Kidney (tissue), 14 donors: ENCODE results near the gene RDH14. TPM values are rescaled to one million over a fixed set of nuclear protein-coding genes. Genes with fewer than 3 reads are reported as not detected.

Source experiments
- DNase-seq, 5 donors: peaks; one replicate each; pipeline ENCODE4 v3.0.0-alpha.2; 2013 to 2020
- FAIRE-seq: peaks from 2 replicates; lab custom pipeline; 2012; peaks lifted over from hg19 to GRCh38; lab: Jason Lieb, UNC
- H3K27ac ChIP-seq, 2 donors: one replicate each; pipeline ENCODE4 v1.7.0; 2013; ENCODE audit warnings: low read depth in 2 of 2, low read length in 2 of 2, inconsistent platforms in 1 of 2
- H3K27me3 ChIP-seq: one replicate; pipeline ENCODE4 v1.7.1; 2013; ENCODE audit warnings: low read length, inconsistent platforms; ENCODE audit not compliant: control insufficient read depth, insufficient read depth
- H3K36me3 ChIP-seq, 3 donors: one replicate each; pipeline versions ENCODE4 v1.7.0 to v1.7.1; 2013; ENCODE audit warnings: low read length in 3 of 3, control low read depth in 1 of 3, inconsistent platforms in 1 of 3; ENCODE audit not compliant: insufficient read depth in 3 of 3, control insufficient read depth in 2 of 3
- H3K4me1 ChIP-seq, 3 donors: one replicate each; pipeline versions ENCODE4 v1.7.0 to v1.7.1; 2013; ENCODE audit warnings: low read length in 3 of 3, inconsistent platforms in 1 of 3, low read depth in 1 of 3; ENCODE audit not compliant: control insufficient read depth in 2 of 3, insufficient read depth in 2 of 3
- H3K4me3 ChIP-seq, 3 donors: one replicate each; pipeline versions ENCODE4 v1.7.0 to v1.8.1; 2013; ENCODE audit warnings: low read length in 3 of 3, control low read depth in 1 of 3, inconsistent platforms in 1 of 3
- H3K9ac ChIP-seq, 3 donors: one replicate each; pipeline versions ENCODE4 v1.7.0 to v1.7.1; 2013; ENCODE audit warnings: low read length in 3 of 3, control low read depth in 1 of 3, inconsistent platforms in 1 of 3
- H3K9me3 ChIP-seq, 3 donors: one replicate each; pipeline versions ENCODE4 v1.7.0 to v1.7.1; 2013; ENCODE audit warnings: low read length in 3 of 3, control low read depth in 1 of 3, inconsistent platforms in 1 of 3; ENCODE audit not compliant: control insufficient read depth in 2 of 3, insufficient read depth in 1 of 3
- intact Hi-C: fragments of 100-400 bp; cut with DNase I; formaldehyde crosslinking; loops from one replicate; pipeline ENCODE4 v1.11.1; 2022
- polyA plus RNA-seq: library from polyadenylated mRNA; stranded (reverse); fragments of 350-450 nt; fragmentation: Illumina TruSeq; extraction: RNeasy Lipid Tissue Mini Kit (QIAGEN cat#74804); gene quantifications from one replicate; pipeline ENCODE4 v1.2.3, GENCODE V29; 2014; ENCODE audit warnings: low read depth, low replicate concordance; ENCODE audit not compliant: insufficient read depth
- total RNA-seq: library from RNA; stranded (reverse); fragmentation: NEBNext Ultra II Directional; extraction: Animal tissue kit (Norgen Biotek cat#: 25700); gene quantifications from one replicate; pipeline ENCODE4 v1.2.1, GENCODE V29; 2021
- TF ChIP-seq, protein P1 (sequence below): IDR thresholded peaks from 3 replicates; pipeline ENCODE4 v1.5.1; 2012; ENCODE audit warnings: mild to moderate bottlenecking, moderate library complexity, borderline replicate concordance; ENCODE audit not compliant: insufficient read depth; ENCODE audit errors: extremely low read depth
- donor health status: control.
- donor health status: control.
- donor health status: control.
- donor health status: control.
- donor health status: control.
- donor health status: DM: yes; HTN: yes; CAD: no.
- donor health status: Normal renal cell carcinoma (clear cell type).

The RDH14 gene
- total and polyA plus RNA-seq, 2 donors from 2014 or later, result 22.1 to 31.6 TPM

DNA sequence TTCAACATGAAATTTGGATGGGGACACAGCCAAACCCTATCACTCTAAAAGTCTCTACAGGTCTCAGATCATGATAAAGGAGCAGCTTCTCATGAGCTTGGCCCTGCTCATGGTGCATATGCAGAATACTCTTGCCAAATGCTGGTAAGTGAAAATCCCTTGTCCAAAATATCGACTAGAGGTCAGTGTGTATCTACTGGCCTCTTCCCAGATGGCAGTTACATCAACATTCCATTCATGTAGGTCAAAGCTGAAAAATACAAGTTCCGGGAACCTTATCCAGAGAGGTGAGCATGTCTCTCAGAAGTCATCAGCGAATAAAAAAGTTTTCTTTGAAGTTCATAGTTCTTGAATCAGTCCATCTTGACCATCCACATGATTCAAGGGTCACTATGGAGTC lies 36.5 kb upstream of the RDH14 start:
- DNase-seq (no peak), FAIRE-seq (no peak)
- intact Hi-C loops, result no loop called here
- no peaks in the 10 kb centered on the region for H3K4me1 ChIP-seq
- H3K9ac ChIP-seq, result no peak overlapping the region
- H3K27ac ChIP-seq, result no peak overlapping the region
- TF ChIP-seq, protein P1, sequence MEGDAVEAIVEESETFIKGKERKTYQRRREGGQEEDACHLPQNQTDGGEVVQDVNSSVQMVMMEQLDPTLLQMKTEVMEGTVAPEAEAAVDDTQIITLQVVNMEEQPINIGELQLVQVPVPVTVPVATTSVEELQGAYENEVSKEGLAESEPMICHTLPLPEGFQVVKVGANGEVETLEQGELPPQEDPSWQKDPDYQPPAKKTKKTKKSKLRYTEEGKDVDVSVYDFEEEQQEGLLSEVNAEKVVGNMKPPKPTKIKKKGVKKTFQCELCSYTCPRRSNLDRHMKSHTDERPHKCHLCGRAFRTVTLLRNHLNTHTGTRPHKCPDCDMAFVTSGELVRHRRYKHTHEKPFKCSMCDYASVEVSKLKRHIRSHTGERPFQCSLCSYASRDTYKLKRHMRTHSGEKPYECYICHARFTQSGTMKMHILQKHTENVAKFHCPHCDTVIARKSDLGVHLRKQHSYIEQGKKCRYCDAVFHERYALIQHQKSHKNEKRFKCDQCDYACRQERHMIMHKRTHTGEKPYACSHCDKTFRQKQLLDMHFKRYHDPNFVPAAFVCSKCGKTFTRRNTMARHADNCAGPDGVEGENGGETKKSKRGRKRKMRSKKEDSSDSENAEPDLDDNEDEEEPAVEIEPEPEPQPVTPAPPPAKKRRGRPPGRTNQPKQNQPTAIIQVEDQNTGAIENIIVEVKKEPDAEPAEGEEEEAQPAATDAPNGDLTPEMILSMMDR, result no peak
- H3K36me3 ChIP-seq, result no peaks in the 10 kb centered on the region
- no peaks in the 10 kb centered on the region for H3K9me3 ChIP-seq
- no peaks in the 10 kb centered on the region for H3K27me3 ChIP-seq
- no peak overlapping the region for H3K4me3 ChIP-seq

DNA sequence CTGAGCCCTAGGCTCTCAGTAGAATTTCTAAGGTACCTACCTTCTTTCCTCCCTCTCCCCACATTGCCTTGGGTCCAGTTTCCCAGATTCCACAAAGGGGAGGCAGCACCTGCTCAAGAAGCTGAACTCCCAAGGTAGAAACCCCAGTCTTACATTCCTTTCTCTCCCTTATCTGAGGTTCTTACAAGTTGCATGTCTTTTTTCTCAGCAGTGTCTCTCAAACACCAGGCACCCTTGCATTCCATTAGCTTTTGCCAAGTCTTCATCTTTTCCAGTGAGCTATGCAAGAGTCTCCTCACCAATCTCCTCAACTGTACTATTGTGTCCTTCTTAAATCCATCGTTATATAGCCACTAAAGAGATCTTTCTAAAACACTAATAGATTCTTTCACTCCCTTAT lies 33.0 kb upstream of the RDH14 start:
- Histone ChIP-seq H3K36me3 (no peaks in the 10 kb centered on the region), H3K9ac (no peak overlapping the region), H3K4me1 (no peaks in the 10 kb centered on the region), H3K27ac (no peak overlapping the region), H3K27me3 (no peaks in the 10 kb centered on the region), H3K9me3 (no peaks in the 10 kb centered on the region), H3K4me3 (no peak overlapping the region)
- intact Hi-C loops, result no loop called here
- TF ChIP-seq, protein P1, result no peak
- no peak for FAIRE-seq
- no peak for DNase-seq

DNA sequence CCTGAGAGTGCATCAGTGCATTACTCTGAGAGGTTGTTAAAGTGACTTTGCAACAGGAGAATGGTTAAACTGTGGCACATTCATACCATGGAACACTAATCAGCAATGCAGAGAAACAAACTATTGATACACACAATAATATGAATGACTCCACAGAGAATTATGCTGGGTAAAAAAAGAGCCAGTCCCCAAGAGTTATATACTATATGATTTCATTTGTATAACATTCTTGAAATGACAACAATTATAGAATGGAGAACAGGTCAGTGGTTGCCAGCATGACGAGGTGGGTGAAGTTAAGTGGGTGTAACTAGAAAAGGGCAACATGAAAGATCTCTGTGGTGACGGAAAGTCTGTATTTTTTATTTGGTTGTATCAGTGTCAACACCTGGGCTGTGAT lies 31.9 kb upstream of the RDH14 start:
- Histone ChIP-seq H3K9me3 (no peaks in the 10 kb centered on the region), H3K27me3 (no peaks in the 10 kb centered on the region), H3K4me1 (no peaks in the 10 kb centered on the region), H3K9ac (no peak overlapping the region), H3K4me3 (no peak overlapping the region), H3K27ac (no peak overlapping the region), H3K36me3 (no peaks in the 10 kb centered on the region)
- TF ChIP-seq, protein P1, result no peak
- DNase-seq (no peak), FAIRE-seq (no peak)
- intact Hi-C loops, result no loop called here

DNA sequence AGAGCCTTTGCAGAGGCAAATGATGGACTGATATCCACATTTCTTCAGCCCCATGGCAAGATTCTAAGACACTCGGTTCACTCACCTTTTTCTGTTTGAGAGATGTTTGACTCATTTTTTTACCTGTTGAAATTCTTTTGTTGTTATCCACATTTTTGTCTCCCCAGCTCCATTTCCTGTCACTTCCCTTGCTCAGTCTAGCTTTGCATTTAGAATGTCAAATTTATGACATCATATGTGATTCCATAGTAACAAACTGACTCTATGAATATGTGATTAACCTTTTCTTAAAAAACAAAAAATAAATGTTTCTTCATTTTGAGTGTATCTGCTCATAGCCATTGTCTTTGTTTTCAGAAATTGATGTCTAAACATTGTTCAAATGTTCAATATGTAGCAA lies 28.9 kb upstream of the RDH14 start, which contains the start of gene NT5C1B:
Gene NT5C1B (minus strand): TSS at position 216 of the 400 bp plus-strand sequence. CDS start 101 bp downstream, at position 115.
- Histone ChIP-seq H3K27ac (no peak within 1 kb of the TSS), H3K4me1 (no peaks in the 10 kb centered on the region), H3K9ac (no peak within 1 kb of the TSS), H3K4me3 (no peak within 1 kb of the TSS), H3K9me3 (no peaks in the 10 kb centered on the region), H3K27me3 (no peaks in the 10 kb centered on the region), H3K36me3 (no peaks in the 10 kb centered on the region)
- FAIRE-seq (no peak), DNase-seq (no peak)
- intact Hi-C loops, result no loop called here
- TF ChIP-seq, protein P1, result no peak
